ENCODE results near the gene LRRC59. TPM values are rescaled to one million over a fixed set of nuclear protein-coding genes. Genes with fewer than 3 reads are reported as not detected.
A peak's percentile ranks its signal among the peaks of the same experiment; 100 is the strongest.

LRRC59 gene
- total RNA-seq, 4 donors from 2014 or later, result 16.5 to 58.0 (median 39.0) TPM

GRCh38 chr17:50397919-50398285 is 579 bp upstream of the LRRC59 start:
- TF ChIP-seq POLR2A (IDR thresholded peaks at IDR 0.05), result no peak
- no peak for TF ChIP-seq EP300 (IDR thresholded peaks at IDR 0.05)
- no peak for TF ChIP-seq CTCF (IDR thresholded peaks at IDR 0.05)
- no peak for TF ChIP-seq POLR2AphosphoS5 (IDR thresholded peaks at IDR 0.05)

GRCh38 chr17:50396261-50397110 is 837 bp downstream of the LRRC59 start:
- Histone ChIP-seq H3K36me3 (peaks cover 29% of the 10 kb centered on the region), H3K27me3 (no peaks in the 10 kb centered on the region), H3K4me3 (peak overlapping the region; percentile 96), H3K4me1 (peaks cover 28% of the 10 kb centered on the region), H3K9me3 (no peaks in the 10 kb centered on the region), H3K27ac (peak overlapping the region; percentile 89)
- peak in 1 of 2 donors; percentile 82 for DNase-seq (ENCODE audit: low spot score in 2 of 2)
- WGBS, result 3% methylated on average over 29 of the region's 30 CpGs
- TF ChIP-seq EP300 (IDR thresholded peaks at IDR 0.05) (no peak), POLR2AphosphoS5 (IDR thresholded peaks at IDR 0.05) (no peak), CTCF (IDR thresholded peaks at IDR 0.05) (no peak), POLR2A (IDR thresholded peaks at IDR 0.05) (no peak)

More at GRCh38 chr17:50397919-50398285, 579 bp upstream of the LRRC59 start:
- DNase-seq (ENCODE audit: low spot score in 2 of 2), result no peak
- no peaks in the 10 kb centered on the region for H3K27me3 ChIP-seq
- no peaks in the 10 kb centered on the region for H3K9me3 ChIP-seq
- no peak overlapping the region for H3K27ac ChIP-seq
- H3K4me3 ChIP-seq, result peak overlapping the region; percentile 96
- H3K36me3 ChIP-seq, result peaks cover 14% of the 10 kb centered on the region
- 55% methylated on average over 9 of the region's 9 CpGs for WGBS
- peaks cover 28% of the 10 kb centered on the region for H3K4me1 ChIP-seq

GRCh38 chr17:50394711-50395110 is 2.6 kb downstream of the LRRC59 start:
- no peaks in the 10 kb centered on the region for H3K9me3 ChIP-seq
- 45% methylated on average over 3 of the region's 3 CpGs for WGBS
- no peak overlapping the region for H3K27ac ChIP-seq
- no peak for DNase-seq (ENCODE audit: low spot score in 2 of 2)
- no peak for TF ChIP-seq POLR2A (IDR thresholded peaks at IDR 0.05)
- H3K4me3 ChIP-seq, result no peak overlapping the region
- peaks cover 43% of the 10 kb centered on the region for H3K36me3 ChIP-seq
- H3K27me3 ChIP-seq, result no peaks in the 10 kb centered on the region
- H3K4me1 ChIP-seq, result peaks cover 28% of the 10 kb centered on the region

GRCh38 chr17:50393700-50394099 is 3.6 kb downstream of the LRRC59 start:
- 91% methylated on average over 5 of the region's 5 CpGs for WGBS
- H3K4me1 ChIP-seq, result peaks cover 28% of the 10 kb centered on the region

GRCh38 chr17:50392621-50393020 is 4.7 kb downstream of the LRRC59 start:
- Histone ChIP-seq H3K4me1 (peaks cover 23% of the 10 kb centered on the region), H3K4me3 (no peak overlapping the region), H3K9me3 (no peaks in the 10 kb centered on the region), H3K27me3 (no peaks in the 10 kb centered on the region), H3K27ac (no peak overlapping the region), H3K36me3 (peaks cover 63% of the 10 kb centered on the region)
- WGBS, result 73% methylated on average over 6 of the region's 6 CpGs
- TF ChIP-seq EP300 (IDR thresholded peaks at IDR 0.05) (no peak), POLR2A (IDR thresholded peaks at IDR 0.05) (no peak), CTCF (IDR thresholded peaks at IDR 0.05) (no peak), POLR2AphosphoS5 (IDR thresholded peaks at IDR 0.05) (no peak)
- DNase-seq (ENCODE audit: low spot score in 2 of 2), result no peak

More at GRCh38 chr17:50393700-50394099, 3.6 kb downstream of the LRRC59 start:
- no peak for TF ChIP-seq EP300 (IDR thresholded peaks at IDR 0.05)
- TF ChIP-seq POLR2A (IDR thresholded peaks at IDR 0.05), result no peak
- no peak for TF ChIP-seq CTCF (IDR thresholded peaks at IDR 0.05)
- TF ChIP-seq POLR2AphosphoS5 (IDR thresholded peaks at IDR 0.05), result no peak
- H3K9me3 ChIP-seq, result no peaks in the 10 kb centered on the region
- no peak overlapping the region for H3K4me3 ChIP-seq
- DNase-seq (ENCODE audit: low spot score in 2 of 2), result no peak
- no peaks in the 10 kb centered on the region for H3K27me3 ChIP-seq
- no peak overlapping the region for H3K27ac ChIP-seq
- H3K36me3 ChIP-seq, result peaks cover 53% of the 10 kb centered on the region

Data from suprapubic skin (tissue), 4 donors.